GM12872 (cell line): Measurements from ENCODE around the gene CCDC15.

ENCODE experiments used
- CTCF ChIP-seq: IDR thresholded peaks from 3 replicates; pipeline ENCODE4 v1.5.1; 2011; ENCODE audit warnings: low read depth, mild to moderate bottlenecking, low read length, moderate library complexity; ENCODE audit not compliant: insufficient read depth

CCDC15 gene

GRCh38 chr11:125063429-125064043 is 109.5 kb downstream of the CCDC15 start:
- no peak for TF ChIP-seq CTCF

- TF ChIP-seq CTCF = no peak
These were observed 110.1 kb downstream of the CCDC15 start for GRCh38 chr11:125064070-125064469.

GRCh38 chr11:125068368-125068767 is 114.4 kb downstream of the CCDC15 start:
- TF ChIP-seq CTCF = no peak

GRCh38 chr11:125069008-125069407 is 115.0 kb downstream of the CCDC15 start:
- TF ChIP-seq CTCF = no peak

GRCh38 chr11:125069796-125070195 is 115.8 kb downstream of the CCDC15 start:
- no peak for TF ChIP-seq CTCF

GRCh38 chr11:125070699-125071254 is 116.8 kb downstream of the CCDC15 start:
- TF ChIP-seq CTCF = no peak

- TF ChIP-seq CTCF = no peak
These were observed 117.4 kb downstream of the CCDC15 start for GRCh38 chr11:125071435-125071834.

- no peak for TF ChIP-seq CTCF
These were observed 117.8 kb downstream of the CCDC15 start for GRCh38 chr11:125071846-125072217.
